NCI-H146 treated with DMSO at 0.1 percent for 48 hours (cell line): ENCODE data around the gene OR2V1.
"Not testable (repeated sequence)": the region's sequence is repeated elsewhere in the genome, so short reads cannot be mapped to it uniquely, and the experiment has no call there.

Experiments used
- DNase-seq: peaks from one replicate; lab custom pipeline; 2025; ENCODE audit not compliant: unreplicated experiment; lab: John Stamatoyannopoulos, UW

OR2V1 gene

DNA sequence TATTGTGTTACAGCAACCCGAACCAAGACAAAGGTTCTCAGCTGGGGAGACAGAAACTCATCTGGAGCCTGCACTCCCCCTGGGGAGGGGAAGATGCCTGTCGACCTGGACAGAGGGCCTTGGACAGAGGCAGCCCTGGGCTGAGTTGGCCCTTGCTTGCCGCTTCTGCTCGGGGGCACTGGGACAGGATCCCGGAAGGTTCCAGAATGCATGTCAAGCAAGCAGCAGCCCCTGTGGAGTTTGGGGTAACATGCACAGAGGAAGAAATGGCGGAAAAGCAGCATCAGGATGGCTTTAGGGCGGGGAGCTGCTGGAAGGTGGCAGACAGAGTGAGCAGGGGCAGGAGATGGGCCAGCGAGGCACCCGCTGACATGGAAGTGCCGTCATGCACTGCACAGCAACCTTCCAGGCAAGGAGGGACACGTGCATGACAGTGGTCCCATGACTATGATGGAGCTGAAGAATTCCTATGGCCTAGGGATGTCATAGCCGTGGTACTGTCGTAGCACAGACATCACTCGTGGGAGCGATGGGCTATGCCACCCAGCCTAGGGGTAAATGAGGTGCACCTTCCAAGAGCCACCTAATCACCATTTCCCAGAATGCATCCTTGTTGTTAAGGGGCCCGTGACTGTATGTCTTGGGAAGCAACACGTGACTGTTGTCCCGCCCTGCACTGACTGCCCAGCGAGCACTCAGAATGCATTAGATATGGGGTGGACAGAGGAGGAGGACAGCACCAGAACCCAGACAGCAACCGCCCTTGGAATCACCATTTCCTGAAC, 26.2 kb downstream of the OR2V1 start:
- DNase-seq, result not testable (repeated sequence)

DNA sequence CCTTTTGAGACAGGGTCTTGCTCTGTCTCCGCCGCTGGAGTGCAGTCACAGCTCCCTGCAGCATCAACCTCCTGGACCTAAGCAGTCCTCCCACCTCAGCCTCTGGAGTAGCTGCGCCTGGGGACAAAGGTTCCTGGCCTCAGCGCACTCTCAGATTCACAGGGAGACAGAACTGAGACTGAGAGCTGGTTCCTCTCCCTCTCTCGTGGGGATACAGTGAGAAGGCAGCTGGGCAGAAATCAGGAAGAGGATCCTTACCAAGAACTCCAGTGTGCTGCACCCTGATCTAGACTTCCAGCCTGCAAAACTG, 26.8 kb downstream of the OR2V1 start:
- not testable (repeated sequence) for DNase-seq

DNA sequence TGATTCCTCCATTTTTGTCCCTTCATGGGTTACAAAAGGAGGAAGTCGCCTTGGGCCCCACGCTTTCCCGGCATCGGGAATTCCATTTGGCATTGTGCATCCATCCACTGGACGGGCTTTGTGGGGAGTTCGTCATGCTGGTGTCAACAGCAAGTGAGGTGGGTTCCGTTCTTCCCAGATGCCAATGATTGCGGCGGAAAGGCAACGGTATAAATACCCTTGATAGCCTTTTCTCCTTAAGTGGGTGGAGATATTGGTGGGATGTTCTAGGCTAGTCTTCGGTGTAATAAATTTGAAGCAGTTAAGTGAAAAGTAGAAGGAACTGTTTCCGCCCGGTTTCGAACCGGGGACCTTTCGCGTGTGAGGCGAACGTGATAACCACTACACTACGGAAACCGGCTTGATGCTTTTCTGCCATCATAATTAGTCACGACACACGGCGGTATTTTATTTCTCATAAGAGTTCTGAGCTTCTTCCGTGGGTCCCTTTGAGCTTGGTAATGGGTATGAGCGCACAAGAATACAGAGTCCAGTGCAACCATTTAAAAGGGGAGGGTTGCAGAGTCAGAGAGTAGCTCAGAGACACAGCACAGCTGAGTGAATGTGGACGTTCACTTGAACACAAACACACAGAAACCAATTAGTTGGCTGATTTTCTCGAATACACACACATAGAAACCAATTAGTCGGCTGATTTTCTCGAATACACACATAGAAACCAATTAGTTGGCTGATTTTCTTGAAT, 28.9 kb downstream of the OR2V1 start:
- not testable (repeated sequence) for DNase-seq

DNA sequence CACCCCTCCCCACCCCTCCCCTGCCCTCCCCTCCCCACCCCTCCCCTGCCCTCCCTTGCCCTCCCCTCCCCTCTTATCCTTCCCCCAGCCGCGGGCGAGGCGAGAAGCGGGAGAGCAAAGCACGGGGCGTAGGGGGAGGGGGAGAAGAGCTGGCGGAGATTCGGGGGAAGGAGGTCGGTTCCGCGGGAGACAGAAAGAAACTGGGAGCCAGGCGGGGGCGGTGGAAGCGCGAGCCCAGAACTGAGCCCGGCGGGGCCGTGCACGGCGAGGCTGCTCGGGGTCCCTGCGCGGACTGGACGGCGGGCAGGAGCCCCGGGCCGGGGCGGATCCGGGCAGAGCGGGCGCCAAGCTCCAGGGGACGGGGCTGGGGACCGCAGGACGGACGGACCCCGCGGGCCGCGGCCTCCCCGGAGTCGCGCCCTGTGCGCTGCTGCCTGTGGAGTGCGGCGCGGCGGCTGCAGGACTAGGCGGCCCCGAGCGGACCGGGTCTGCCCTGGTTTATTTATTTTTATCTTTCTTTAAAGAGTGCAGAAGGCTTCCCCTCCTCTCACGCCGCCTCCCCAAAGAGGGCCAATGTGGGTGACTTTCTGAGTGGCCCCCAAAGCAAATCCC, 29.8 kb downstream of the OR2V1 start:
- DNase-seq, result not testable (repeated sequence)

DNA sequence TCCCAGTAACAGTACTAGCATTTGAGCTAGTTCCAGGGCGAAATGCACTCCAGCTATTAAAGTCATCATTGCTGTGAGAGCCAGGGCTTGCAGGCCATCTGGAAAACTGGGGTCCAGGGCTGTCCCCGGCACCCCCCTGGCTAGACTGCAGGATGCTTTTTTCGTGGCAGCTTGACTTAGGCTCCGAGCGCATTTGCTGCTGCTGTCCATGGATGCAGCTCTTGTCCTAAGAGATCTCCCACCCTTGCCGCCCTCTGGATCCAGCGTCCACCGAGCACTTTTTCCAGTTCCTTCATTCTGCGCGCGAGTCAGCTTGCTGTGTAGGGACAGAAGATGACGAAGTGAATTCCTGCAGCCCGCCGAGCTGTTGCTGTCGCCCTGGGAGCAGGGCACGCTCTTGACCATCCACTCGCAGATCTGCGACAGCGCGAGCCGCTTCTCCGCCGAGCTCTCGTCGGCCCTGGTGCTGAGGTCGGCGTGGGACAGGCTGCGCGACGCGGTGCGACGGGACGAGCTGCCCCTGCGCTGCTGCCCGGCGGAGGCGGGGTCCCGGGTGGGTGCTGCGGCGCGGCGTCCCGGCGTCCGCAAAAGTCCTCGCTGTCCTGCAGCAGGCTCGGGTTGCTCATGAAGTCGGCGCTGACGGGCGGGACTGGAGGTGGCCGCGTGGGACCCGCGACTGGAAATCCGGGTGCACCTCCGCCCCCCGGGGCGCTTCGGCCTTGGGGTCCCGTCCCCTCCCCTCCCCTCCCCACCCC, 30.7 kb downstream of the OR2V1 start:
- DNase-seq, result no peak

DNA sequence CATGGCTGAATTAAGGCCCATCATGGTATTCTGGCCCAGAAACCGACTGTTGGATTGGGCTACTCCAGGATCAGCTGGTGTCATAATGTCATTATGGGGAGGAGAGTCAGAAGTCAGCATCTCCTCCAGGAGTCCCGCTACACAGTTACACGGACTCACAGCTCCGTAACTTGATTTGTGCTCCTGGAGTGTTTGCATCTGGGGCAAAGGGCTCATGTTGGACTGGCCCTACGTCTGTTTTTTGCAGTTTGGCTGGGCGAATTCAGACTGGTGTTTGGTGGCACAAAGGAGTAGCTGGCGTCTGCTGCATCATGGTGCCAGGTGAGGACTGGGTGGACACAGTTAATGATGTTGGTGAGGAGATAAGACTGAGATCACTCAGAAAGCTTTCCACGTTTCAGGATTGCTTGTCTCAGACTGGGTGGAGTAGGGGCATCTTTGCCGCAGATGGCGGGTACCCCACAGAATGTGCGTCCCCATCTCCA, 31.3 kb downstream of the OR2V1 start:
- DNase-seq, result no peak

DNA sequence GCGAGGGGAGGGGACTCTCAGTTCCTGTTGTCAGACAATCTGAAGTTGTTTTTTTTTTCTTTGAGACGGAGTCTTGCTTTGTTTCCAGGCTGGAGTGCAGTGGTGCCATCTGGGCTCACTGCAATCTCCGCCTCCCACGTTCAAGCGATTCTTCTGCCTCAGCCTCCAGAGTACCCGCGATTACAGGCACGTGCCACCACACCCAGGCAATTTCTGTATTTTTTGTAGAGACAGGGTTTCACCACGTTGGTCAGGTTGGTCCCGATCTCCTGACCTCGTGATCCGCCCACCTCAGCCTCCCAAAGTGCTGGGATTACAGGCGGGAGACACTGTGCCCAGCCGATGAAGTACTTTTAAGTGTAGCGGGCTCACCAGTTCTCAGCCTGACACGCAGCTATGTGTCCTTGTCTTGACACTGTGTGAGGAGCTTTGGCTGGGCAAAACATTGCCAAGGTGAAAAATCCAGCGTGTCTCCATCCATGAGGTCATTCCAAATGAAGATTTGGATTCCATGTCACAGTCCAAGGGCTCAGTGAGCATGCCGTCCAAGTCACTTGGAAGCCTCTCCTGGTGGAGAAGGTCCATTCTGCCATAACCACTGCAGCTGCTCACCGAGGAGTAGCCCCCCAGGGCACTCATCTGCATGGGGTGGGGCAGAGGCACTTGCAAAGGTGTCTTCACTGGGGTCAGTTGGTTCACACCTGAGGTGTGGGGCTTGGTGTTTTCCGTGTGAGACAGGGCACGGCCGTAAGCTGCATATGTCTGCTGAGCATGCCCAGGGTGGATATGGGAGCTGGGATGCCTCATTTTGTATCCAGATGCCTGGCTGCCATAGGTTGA, 32.0 kb downstream of the OR2V1 start:
- DNase-seq, result no peak

DNA sequence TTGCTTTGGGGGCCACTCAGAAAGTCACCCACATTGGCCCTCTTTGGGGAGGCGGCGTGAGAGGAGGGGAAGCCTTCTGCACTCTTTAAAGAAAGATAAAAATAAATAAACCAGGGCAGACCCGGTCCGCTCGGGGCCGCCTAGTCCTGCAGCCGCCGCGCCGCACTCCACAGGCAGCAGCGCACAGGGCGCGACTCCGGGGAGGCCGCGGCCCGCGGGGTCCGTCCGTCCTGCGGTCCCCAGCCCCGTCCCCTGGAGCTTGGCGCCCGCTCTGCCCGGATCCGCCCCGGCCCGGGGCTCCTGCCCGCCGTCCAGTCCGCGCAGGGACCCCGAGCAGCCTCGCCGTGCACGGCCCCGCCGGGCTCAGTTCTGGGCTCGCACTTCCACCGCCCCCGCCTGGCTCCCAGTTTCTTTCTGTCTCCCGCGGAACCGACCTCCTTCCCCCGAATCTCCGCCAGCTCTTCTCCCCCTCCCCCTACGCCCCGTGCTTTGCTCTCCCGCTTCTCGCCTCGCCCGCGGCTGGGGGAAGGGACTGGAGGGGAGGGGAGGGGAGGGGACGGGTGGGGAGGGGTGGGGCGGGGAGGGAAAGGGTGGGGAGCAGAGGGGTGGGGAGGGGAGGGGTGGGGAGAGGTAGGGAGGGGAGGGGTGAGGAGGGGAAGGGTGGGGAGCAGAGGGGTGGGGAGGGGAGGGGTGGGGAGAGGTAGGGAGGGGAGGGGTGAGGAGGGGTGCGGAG, 33.0 kb downstream of the OR2V1 start:
- not testable (repeated sequence) for DNase-seq

DNA sequence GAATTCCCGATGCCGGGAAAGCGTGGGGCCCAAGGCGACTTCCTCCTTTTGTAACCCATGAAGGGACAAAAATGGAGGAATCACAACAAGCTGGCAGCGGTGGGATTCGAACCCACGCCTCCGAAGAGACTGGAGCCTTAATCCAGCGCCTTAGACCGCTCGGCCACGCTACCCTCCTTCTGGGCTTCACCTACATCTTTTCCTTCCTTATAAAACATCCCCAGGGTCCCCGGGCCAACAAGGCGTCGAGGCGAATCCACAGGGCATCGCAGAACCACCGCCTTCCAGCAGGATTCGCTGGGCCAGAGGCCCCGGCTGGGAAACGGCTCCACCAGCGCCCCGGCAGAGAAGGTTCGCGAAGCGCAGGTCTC, 33.6 kb downstream of the OR2V1 start:
- DNase-seq, result not testable (repeated sequence)

DNA sequence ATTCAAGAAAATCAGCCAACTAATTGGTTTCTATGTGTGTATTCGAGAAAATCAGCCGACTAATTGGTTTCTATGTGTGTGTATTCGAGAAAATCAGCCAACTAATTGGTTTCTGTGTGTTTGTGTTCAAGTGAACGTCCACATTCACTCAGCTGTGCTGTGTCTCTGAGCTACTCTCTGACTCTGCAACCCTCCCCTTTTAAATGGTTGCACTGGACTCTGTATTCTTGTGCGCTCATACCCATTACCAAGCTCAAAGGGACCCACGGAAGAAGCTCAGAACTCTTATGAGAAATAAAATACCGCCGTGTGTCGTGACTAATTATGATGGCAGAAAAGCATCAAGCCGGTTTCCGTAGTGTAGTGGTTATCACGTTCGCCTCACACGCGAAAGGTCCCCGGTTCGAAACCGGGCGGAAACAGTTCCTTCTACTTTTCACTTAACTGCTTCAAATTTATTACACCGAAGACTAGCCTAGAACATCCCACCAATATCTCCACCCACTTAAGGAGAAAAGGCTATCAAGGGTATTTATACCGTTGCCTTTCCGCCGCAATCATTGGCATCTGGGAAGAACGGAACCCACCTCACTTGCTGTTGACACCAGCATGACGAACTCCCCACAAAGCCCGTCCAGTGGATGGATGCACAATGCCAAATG, 34.1 kb downstream of the OR2V1 start:
- DNase-seq, result not testable (repeated sequence)

DNA sequence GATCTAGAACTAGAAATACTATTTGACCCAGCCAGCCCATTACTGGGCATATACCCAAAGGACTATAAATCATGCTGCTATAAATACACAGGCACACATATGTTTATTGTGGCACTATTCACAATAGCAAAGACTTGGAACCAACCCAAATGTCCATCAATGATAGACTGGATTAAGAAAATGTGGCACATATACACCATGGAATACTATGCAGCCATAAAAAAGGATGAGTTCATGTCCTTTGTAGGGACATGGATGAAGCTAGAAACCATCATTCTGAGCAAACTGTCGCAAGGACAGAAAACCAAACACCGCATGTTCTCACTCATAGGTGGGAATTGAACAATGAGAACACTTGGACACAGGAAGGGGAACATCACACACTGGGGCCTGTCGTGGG, 35.8 kb downstream of the OR2V1 start:
- DNase-seq, result not testable (repeated sequence)

DNA sequence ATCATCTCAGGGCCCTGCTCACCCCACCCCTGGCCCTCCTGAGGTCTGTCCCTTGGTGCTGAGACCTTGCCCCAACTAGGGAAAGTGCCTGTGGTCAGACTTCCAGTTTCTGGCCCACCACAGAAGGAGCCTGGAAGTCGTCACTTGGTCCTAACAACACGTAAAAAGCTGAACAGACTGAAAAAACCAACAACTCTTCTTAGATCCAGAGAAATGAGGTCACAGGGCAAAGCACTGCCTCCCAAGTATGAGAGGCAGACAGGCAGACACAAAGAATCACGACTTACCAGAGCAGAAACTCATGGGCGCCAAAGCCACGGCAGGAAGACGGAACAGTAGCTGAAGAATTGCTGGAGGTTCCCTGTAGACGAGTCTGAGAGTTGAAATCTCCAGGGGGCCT, 38.5 kb downstream of the OR2V1 start:
- no peak for DNase-seq

DNA sequence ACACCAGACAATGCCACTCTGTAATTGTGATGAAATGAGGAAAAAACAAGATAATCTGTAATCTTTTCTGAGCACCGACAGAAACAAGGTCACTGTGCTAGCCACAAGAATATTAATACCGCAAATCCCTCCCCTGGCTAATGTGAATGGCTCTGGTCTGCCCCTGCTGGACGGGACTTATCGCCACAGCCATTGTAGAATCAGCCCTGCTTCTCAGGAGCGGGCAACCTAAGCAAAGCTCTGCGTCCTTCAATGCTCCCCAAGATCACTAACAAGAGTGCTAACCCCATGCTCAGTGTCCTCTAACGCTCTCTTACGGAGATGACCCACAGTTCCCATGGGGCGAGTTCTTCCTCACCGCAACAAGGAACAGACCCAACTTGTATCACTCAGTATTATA, 42.7 kb downstream of the OR2V1 start:
- DNase-seq, result no peak

DNA sequence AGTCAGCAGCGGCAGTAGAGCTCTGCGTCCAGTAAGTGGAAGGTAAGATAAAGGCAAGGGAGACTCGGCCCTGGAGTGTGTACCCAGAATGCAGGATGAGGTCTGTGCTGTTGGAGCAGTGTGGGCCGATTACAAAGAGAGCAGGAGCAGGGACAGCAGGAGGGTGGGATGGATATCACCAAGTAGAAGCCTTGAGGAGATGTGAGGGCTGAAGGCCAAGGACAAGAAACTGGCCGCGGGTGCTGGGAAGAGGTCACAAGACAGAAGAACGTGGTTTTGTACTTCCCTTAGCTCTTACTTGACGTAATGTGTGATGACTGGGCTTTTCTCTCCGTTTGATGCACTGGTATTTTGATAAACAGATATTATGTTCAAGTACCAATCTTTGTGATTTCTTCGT, 43.7 kb downstream of the OR2V1 start:
- no peak for DNase-seq

DNA sequence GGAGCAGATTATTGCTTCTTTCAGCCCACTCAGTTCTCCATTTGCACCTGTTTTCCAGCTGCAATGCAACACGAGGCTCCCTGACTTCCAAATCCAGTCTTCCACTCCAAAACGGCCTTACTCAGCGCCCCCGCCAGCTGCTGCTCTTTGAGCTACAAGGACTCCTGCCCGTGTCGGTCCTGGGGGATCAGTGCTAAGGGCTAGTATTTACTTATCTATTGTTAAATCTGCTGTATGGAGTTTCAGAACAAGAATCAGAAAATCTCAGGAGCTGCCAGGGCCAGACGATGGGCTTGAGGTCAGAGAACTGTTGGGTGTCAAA, 44.1 kb downstream of the OR2V1 start:
- no peak for DNase-seq

DNA sequence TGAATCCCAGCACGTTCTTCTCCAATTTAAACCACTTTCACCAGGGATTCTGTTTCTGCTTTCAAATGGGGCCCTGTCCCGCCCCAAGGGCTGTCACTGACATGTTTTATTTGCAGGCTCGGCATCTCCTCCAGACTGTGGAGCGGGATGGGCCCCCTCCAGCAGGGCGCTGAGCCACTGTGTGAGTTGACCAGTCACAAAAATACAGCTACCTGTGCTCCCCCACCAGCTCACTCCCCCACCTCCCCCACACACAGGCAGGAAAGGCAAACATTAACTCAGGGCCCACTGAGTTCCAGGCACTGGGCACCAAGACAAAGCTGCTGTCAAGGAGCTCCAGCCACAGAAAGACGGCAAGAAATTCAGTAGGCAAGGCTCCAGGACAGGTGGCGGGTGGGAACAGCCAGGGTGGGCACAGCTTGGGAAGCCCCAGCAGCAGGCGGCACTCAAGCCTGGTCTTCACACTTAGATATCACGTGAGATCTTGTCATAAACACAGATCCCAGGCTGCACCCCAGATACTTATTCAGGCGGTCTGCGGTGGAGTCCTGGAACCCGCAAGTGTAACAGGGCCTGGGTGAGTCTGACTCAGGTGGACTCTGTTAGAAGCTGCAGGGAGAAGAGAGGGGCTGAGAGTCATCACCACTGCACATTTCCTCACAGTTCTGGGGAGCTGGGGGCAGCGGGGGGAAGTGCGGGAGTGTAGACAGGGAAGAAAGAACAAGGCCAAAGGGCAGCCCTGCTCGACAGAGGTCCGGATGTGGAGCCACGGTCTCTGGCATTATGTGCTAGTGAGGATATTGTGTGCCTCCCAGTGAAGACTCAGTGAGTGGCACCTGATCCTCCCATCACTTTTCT, 44.7 kb downstream of the OR2V1 start:
- DNase-seq, result no peak

DNA sequence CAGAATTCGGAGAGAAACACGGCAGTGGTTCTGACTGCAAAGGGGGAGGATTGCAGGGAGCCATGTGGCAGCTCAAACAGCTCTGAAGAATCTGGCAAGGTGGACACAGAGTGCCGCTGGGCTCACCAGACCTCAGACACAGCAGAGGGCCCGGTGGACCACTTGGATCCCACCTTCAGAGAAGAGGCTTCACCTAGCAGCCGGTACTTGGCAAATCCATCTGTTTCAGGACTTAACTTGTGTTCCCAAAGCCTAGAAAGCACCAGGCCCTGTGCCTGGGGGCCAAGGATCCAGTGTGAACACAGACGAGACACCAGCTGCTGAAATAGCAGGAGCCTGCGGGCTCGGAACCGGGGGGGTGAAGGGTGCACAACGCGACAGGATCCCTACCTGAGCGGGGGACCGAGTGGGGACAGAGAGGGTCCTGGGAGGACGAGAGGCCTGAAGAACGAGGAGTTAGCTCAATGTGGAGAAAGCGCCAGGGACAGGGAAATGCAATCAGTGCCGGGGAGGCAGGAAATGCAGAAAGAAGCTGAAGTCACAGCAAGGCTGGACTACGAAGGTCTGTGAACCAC, 46.3 kb downstream of the OR2V1 start:
- no peak for DNase-seq

DNA sequence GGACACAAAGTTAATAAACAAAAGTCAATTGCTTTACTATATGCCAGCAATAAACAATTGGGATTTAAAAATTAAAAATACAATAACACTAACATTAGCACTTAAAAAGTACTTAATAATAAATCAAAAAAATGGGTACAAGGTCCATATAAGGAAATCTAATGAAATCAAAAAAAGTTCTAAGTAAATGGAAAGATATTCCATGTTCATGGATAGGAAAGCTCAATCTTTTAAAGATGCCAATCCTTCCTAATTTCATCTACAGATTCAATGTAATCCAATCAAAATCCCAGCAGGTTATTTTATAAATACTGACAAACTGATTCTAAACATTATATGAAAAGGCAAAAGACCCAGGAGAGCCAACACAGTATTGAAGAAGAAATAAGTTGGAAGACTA, 49.0 kb downstream of the OR2V1 start:
- no peak for DNase-seq
